GM12878 (cell line): ENCODE results near the gene EXO1. TPM values are rescaled to one million over a fixed set of nuclear protein-coding genes. Genes with fewer than 3 reads are reported as not detected.

Source experiments
- ATAC-seq: fragments of 200-7000 bp; cut with Tn5 transposase; 3 replicates; pipeline ENCODE4 v1.9.1; 2020; ENCODE audit warnings: mild to moderate bottlenecking, moderate library complexity
- BruUV-seq: library from RNA; stranded (reverse); fragments of 400-500 nt; replicated peaks from 2 replicates; lab custom pipeline; 2021; lab: Mats Ljungman, UMichigan
- CTCF ChIA-PET: fragments of 300-600 bp; sonication (Branson Sonifier 250); formaldehyde crosslinking; extraction: SDS; loops from one replicate; lab custom pipeline; 2021; ENCODE audit warnings: inconsistent platforms; lab: Yijun Ruan, JAX
- POLR2A ChIA-PET: fragments of 350-600 bp; formaldehyde crosslinking; extraction: SDS; loops from one replicate; lab custom pipeline; 2021; ENCODE audit warnings: inconsistent platforms; lab: Charles Lee
- RAD21 ChIA-PET: fragments of 300-600 bp; sonication (Branson Sonifier 250); formaldehyde crosslinking; loops from one replicate; lab custom pipeline; 2023; ENCODE audit warnings: antibody characterized with exemption; ENCODE audit not compliant: unreplicated experiment; lab: Charles Lee
- SMC1A ChIA-PET: fragments of 300-600 bp; sonication (Branson Sonifier 250); formaldehyde crosslinking; loops from one replicate; lab custom pipeline; 2023; ENCODE audit not compliant: unreplicated experiment, uncharacterized antibody; lab: Charles Lee
- DNase-seq: peaks from one replicate; pipeline ENCODE4 v3.0.0-alpha.2; 2011; ENCODE audit warnings: low read depth, low spot score
- FAIRE-seq: peaks from 3 replicates; lab custom pipeline; 2011; peaks lifted over from hg19 to GRCh38; lab: Jason Lieb, UNC
- H2AFZ ChIP-seq: 2 replicates; pipeline ENCODE4 v1.6.0; 2011; ENCODE audit warnings: low read depth, low read length, control low read depth; ENCODE audit not compliant: control insufficient read depth
- H3K27ac ChIP-seq: 2 replicates; pipeline ENCODE4 v1.5.1; 2011; ENCODE audit warnings: control low read depth; ENCODE audit not compliant: control insufficient read depth, insufficient read depth
- H3K27me3 ChIP-seq, 2 experiments: replicated peaks in 1 of 2; 2 replicates each; pipeline versions ENCODE4 v1.6.0 to v1.6.1; 2011; ENCODE audit warnings: low read length in 1 of 2; ENCODE audit not compliant: control insufficient read depth in 2 of 2, insufficient read depth in 2 of 2
- H3K36me3 ChIP-seq, 2 experiments: 2 replicates each; pipeline ENCODE4 v1.5.1; 2011; ENCODE audit warnings: low read length in 1 of 2; ENCODE audit not compliant: control insufficient read depth in 2 of 2, insufficient read depth in 2 of 2
- H3K4me1 ChIP-seq: 2 replicates; pipeline ENCODE4 v1.6.1; 2011; ENCODE audit warnings: mild to moderate bottlenecking, low read length, moderate library complexity, mixed read lengths; ENCODE audit not compliant: control insufficient read depth, insufficient read depth
- H3K4me2 ChIP-seq: 2 replicates; pipeline ENCODE4 v1.6.0; 2011; ENCODE audit warnings: control low read depth; ENCODE audit not compliant: control insufficient read depth, insufficient read depth
- H3K4me3 ChIP-seq: fragments of 200-600 bp; sonication (generic); 2 replicates; pipeline ENCODE4 v1.5.1; 2016
- H3K79me2 ChIP-seq: 2 replicates; pipeline ENCODE4 v1.6.0; 2011; ENCODE audit warnings: low read length; ENCODE audit not compliant: control insufficient read depth, insufficient read depth
- H3K9ac ChIP-seq: 2 replicates; pipeline ENCODE4 v1.8.0; 2011; ENCODE audit warnings: low read length, control low read depth, mixed read lengths; ENCODE audit not compliant: control insufficient read depth, insufficient read depth
- H3K9me3 ChIP-seq: replicated peaks from 3 replicates; pipeline ENCODE4 v1.5.1; 2011; ENCODE audit warnings: mild to moderate bottlenecking, low read length; ENCODE audit not compliant: control insufficient read depth, insufficient read depth
- H4K20me1 ChIP-seq: 2 replicates; pipeline ENCODE4 v1.6.0; 2011; ENCODE audit not compliant: control insufficient read depth, insufficient read depth
- IRF4 ChIP-seq: IDR thresholded peaks from 2 replicates; pipeline ENCODE4 v1.6.1; 2011; ENCODE audit warnings: low read depth, low read length
- MYB ChIP-seq: fragments of 150-350 bp; IDR thresholded peaks from 2 replicates; pipeline ENCODE4 v1.6.1; 2014; ENCODE audit warnings: mild to moderate bottlenecking, low read depth, low read length, borderline replicate concordance
- RCOR1 ChIP-seq: conservative IDR thresholded peaks from 2 replicates; pipeline ENCODE4 v1.6.1; 2012; ENCODE audit warnings: low read depth, low read length, improper control_type of control experiment
- WGBS: methylation state at CpG from one replicate; pipeline ENCODE4 v1.1.6; 2016; ENCODE audit warnings: low lambda C conversion rate; ENCODE audit not compliant: insufficient replicate concordance, insufficient coverage; ENCODE audit errors: missing lambda C conversion rate; 5-methylcytosine and 5-hydroxymethylcytosine counted together
- in situ Hi-C: fragments of 300-500 bp; cut with MboI; formaldehyde crosslinking; loops from 9 replicates; pipeline ENCODE4 v1.14.3; 2018; ENCODE audit warnings: mixed read lengths
- intact Hi-C: fragments of 100-400 bp; cut with micrococcal nuclease; formaldehyde crosslinking; loops from one replicate; pipeline ENCODE4 v1.14.2; 2022; ENCODE audit not compliant: unreplicated experiment
- polyA plus RNA-seq, 11 experiments: library from polyadenylated mRNA; depleted of rRNA in 4 of 11; unstranded in 6 of 11; stranded (reverse) in 5 of 11; fragments of >200 nt; fragmentation: Nextera tagmentation in 4 of 11; fragmentation: Illumina TruSeq in 1 of 11; extraction: Ambion mirVana in 4 of 11; extraction: Trizol in 1 of 11; gene quantifications; 1 replicate in 1 of 11; 2 replicates in 10 of 11; pipeline versions ENCODE4 v1.2.1 to v1.2.3, GENCODE V29; 2011 to 2016; ENCODE audit warnings: inconsistent platforms in 2 of 11, missing spikeins in 2 of 11, low read depth in 1 of 11
- total RNA-seq, 4 experiments: library from RNA; depleted of rRNA in 3 of 4; stranded (reverse); fragments of >200 nt in 3 of 4; fragmentation: Illumina TruSeq in 1 of 4; extraction: Trizol in 1 of 4; gene quantifications; 2 replicates each; pipeline versions ENCODE4 v1.2.1 to v1.2.3, GENCODE V29; 2013 to 2021
- TF ChIP-seq, protein P1 (sequence below): fragments of 450-650 bp; IDR thresholded peaks from 2 replicates; pipeline ENCODE4 v1.6.1; 2017; ENCODE audit warnings: mild to moderate bottlenecking, moderate library complexity

EXO1 gene
- total and polyA plus RNA-seq, 10 of the 15 experiments (the other 5 are each of a cell fraction or from before 2014, with no cell fraction given) = 8.7 to 43.4 (median 30.6) TPM

DNA sequence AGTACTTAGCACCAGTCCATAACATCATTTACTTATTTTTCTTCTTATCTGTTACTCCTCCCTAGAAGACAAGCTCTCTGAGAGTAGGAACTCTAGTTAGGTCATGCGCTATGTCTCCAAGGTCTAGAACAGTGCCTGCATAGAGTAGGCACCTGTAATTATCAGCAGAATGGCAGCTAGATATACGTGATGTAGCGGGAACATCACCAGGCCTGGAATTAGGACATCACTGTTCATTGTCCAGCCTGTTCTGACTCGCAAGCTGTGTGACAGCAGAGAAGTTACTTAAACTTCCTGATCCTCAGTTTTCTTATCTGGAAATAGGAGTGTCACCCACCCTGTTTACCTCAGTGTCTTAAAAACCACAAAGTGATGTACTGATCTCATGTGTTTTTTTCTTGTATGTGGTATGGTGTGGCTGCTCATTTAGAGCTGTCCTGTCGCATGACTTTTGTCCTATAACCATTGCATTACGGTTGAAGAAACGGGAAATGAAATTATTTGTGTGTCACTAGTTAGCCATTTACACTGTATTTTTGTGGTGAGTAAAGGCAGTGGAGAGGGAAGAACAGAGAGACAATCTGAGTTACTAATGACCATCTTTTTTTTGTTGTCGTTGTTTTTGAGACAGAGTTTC lies 37.1 kb upstream of the EXO1 start (continued):
- TF ChIP-seq, protein P1, sequence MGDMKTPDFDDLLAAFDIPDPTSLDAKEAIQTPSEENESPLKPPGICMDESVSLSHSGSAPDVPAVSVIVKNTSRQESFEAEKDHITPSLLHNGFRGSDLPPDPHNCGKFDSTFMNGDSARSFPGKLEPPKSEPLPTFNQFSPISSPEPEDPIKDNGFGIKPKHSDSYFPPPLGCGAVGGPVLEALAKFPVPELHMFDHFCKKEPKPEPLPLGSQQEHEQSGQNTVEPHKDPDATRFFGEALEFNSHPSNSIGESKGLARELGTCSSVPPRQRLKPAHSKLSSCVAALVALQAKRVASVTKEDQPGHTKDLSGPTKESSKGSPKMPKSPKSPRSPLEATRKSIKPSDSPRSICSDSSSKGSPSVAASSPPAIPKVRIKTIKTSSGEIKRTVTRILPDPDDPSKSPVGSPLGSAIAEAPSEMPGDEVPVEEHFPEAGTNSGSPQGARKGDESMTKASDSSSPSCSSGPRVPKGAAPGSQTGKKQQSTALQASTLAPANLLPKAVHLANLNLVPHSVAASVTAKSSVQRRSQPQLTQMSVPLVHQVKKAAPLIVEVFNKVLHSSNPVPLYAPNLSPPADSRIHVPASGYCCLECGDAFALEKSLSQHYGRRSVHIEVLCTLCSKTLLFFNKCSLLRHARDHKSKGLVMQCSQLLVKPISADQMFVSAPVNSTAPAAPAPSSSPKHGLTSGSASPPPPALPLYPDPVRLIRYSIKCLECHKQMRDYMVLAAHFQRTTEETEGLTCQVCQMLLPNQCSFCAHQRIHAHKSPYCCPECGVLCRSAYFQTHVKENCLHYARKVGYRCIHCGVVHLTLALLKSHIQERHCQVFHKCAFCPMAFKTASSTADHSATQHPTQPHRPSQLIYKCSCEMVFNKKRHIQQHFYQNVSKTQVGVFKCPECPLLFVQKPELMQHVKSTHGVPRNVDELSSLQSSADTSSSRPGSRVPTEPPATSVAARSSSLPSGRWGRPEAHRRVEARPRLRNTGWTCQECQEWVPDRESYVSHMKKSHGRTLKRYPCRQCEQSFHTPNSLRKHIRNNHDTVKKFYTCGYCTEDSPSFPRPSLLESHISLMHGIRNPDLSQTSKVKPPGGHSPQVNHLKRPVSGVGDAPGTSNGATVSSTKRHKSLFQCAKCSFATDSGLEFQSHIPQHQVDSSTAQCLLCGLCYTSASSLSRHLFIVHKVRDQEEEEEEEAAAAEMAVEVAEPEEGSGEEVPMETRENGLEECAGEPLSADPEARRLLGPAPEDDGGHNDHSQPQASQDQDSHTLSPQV = no peak
- TF ChIP-seq MYB = no peak
- no peak for TF ChIP-seq IRF4

DNA sequence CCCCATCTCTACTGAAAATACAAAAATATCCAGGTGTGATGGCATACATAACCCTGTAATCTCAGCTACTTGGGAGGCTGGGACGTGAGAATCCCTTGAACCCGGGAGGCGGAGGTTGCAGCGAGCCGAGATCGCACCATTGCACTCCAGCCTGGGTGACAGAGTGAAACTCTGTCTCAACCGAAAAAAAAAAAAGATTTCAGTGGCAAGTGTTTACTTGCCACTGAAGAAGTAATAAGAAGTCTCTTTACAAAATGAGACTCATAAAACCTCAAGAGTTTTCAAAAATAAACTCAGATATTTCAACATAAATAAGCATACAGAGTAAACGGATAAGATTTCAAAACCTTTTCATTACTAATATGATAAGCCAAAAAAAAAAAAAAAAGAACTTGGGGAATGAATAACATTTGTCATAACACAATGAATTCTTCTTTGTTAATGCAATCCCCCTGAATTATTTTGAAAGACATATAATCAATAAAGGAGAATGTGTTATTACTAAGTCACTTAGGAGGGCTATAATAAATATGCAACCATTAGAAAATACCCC lies 34.2 kb upstream of the EXO1 start:
- no peaks in the 10 kb centered on the region for H4K20me1 ChIP-seq
- intact Hi-C loops = no loop called here
- no peak for FAIRE-seq
- H3K79me2 ChIP-seq = no peaks in the 10 kb centered on the region
- no peak overlapping the region for H2AFZ ChIP-seq
- no peaks in the 10 kb centered on the region for H3K9me3 ChIP-seq
- RAD21 ChIA-PET = no interaction called here
- no peaks in the 10 kb centered on the region; the same call in 1 of the 2 replicates for H3K4me1 ChIP-seq
- no peak overlapping the region for H3K4me3 ChIP-seq
- 83% methylated on average over 7 of the region's 8 CpGs for WGBS
- no peaks in the 10 kb centered on the region for H3K36me3 ChIP-seq
- CTCF ChIA-PET = no interaction called here
- H3K27ac ChIP-seq = no peak overlapping the region
- H3K27me3 ChIP-seq = no peaks in the 10 kb centered on the region; a peak in 1 of 4 replicates
- no peak for DNase-seq
- H3K4me2 ChIP-seq = no peak overlapping the region
- no peak for ATAC-seq
- no peak overlapping the region for H3K9ac ChIP-seq
- SMC1A ChIA-PET = no interaction called here
- in situ Hi-C loops = no loop called here
- TF ChIP-seq RCOR1 = no peak
- no TSS peak for BruUV-seq
- POLR2A ChIA-PET = no interaction called here
